ENCODE results near the gene ZNF618.
A peak's percentile ranks its signal among the peaks of the same experiment; 100 is the strongest.

DNA sequence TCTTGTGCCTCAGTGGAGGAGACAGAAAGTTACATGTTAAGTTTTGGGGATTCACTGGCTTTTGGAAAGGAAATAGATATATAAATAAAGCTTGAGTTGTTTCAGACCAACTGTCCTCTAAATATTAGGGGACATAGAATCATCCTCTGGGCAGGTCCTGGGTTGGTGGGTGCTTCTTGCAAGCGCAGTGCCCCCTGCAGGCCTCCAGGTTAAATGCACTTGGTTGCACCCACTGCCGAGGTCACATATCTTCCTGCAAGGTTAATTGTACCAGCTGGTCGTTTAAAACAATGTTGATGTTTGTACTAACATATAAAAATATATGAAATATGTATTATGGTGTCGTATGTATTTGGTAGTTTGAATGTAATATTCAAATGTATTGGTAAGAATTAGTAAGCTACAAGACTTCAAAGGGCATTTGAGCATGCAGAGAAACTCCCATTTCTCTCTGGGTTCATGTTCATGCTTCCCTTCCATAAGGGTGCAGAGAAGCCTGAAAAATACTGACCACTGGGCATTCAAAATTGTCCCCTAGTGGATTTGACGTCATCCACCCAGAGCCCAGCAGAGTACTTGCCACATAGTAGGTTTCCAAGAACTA lies 87.0 kb downstream of the ZNF618 start:
- TF ChIP-seq CTCF (IDR thresholded peaks at IDR 0.05), result peak in 1 of 3 experiments; percentile 24
- TF ChIP-seq POLR2AphosphoS5 (IDR thresholded peaks at IDR 0.05; ENCODE audit: insufficient read depth in 1 of 2, low read depth in 1 of 2), result no peak

Data from vagina (tissue), 2 donors.